ENCODE results near the gene EPHA6. TPM values are rescaled to one million over a fixed set of nuclear protein-coding genes. Genes with fewer than 3 reads are reported as not detected.

The EPHA6 gene
- total and polyA plus RNA-seq, 10 of the 15 experiments (the other 5 are each of a cell fraction or from before 2014, with no cell fraction given), result not detected

DNA sequence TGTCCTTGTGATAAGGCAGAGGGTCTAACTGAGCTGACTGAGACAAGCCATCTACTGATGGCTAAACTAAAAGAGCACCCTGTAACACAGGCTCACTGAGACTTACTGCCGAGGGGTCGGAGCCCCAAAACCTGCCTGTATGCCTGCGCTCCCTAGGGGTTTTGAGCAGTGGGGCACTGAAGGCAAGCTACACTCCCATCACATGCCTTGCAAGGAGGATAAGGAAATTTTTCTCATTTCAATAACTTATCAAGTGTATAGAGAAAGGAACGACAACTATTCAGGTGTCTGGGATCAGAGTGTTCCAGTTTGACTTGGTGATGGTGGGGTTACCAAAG is 292.2 kb downstream of the EPHA6 start:
- H4K20me1 ChIP-seq (ENCODE audit: control insufficient read depth, insufficient read depth), result no peaks in the 10 kb centered on the region
- SMC1A ChIA-PET (ENCODE audit: uncharacterized antibody, unreplicated experiment), result no interaction called here
- FAIRE-seq (no peak), ATAC-seq (no peak), DNase-seq (ENCODE audit: low read depth, low spot score) (no peak)
- H2AFZ ChIP-seq (ENCODE audit: control insufficient read depth, low read depth, low read length), result no peak overlapping the region
- BruUV-seq (replicated peaks), result no TSS peak
- H3K9me3 ChIP-seq (replicated peaks; ENCODE audit: control insufficient read depth, insufficient read depth, low read length), result no peaks in the 10 kb centered on the region
- TF ChIP-seq ZZZ3 (IDR thresholded peaks at IDR 0.05; ENCODE audit: control insufficient read depth, insufficient read length, low read depth), result no peak
- TF ChIP-seq SP1 (IDR thresholded peaks at IDR 0.05; ENCODE audit: low read depth, low read length), result no peak
- TF ChIP-seq BRCA1 (IDR thresholded peaks at IDR 0.05; ENCODE audit: low read depth, low read length), result no peak
- no peak for TF ChIP-seq ETV6 (conservative IDR thresholded peaks at IDR 0.05 in 1 of 2, IDR thresholded peaks at IDR 0.05 in 1 of 2; ENCODE audit: borderline replicate concordance in 1 of 2, low read depth in 1 of 2)
- no peak for TF ChIP-seq GATAD2B (conservative IDR thresholded peaks at IDR 0.05; ENCODE audit: low read depth)
- TF ChIP-seq, protein P1, sequence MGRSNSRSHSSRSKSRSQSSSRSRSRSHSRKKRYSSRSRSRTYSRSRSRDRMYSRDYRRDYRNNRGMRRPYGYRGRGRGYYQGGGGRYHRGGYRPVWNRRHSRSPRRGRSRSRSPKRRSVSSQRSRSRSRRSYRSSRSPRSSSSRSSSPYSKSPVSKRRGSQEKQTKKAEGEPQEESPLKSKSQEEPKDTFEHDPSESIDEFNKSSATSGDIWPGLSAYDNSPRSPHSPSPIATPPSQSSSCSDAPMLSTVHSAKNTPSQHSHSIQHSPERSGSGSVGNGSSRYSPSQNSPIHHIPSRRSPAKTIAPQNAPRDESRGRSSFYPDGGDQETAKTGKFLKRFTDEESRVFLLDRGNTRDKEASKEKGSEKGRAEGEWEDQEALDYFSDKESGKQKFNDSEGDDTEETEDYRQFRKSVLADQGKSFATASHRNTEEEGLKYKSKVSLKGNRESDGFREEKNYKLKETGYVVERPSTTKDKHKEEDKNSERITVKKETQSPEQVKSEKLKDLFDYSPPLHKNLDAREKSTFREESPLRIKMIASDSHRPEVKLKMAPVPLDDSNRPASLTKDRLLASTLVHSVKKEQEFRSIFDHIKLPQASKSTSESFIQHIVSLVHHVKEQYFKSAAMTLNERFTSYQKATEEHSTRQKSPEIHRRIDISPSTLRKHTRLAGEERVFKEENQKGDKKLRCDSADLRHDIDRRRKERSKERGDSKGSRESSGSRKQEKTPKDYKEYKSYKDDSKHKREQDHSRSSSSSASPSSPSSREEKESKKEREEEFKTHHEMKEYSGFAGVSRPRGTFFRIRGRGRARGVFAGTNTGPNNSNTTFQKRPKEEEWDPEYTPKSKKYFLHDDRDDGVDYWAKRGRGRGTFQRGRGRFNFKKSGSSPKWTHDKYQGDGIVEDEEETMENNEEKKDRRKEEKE (IDR thresholded peaks at IDR 0.05), result no peak
- TF ChIP-seq KAT2A (conservative IDR thresholded peaks at IDR 0.05; ENCODE audit: control insufficient read depth, low read depth, low read length), result no peak
- TF ChIP-seq, protein P2, sequence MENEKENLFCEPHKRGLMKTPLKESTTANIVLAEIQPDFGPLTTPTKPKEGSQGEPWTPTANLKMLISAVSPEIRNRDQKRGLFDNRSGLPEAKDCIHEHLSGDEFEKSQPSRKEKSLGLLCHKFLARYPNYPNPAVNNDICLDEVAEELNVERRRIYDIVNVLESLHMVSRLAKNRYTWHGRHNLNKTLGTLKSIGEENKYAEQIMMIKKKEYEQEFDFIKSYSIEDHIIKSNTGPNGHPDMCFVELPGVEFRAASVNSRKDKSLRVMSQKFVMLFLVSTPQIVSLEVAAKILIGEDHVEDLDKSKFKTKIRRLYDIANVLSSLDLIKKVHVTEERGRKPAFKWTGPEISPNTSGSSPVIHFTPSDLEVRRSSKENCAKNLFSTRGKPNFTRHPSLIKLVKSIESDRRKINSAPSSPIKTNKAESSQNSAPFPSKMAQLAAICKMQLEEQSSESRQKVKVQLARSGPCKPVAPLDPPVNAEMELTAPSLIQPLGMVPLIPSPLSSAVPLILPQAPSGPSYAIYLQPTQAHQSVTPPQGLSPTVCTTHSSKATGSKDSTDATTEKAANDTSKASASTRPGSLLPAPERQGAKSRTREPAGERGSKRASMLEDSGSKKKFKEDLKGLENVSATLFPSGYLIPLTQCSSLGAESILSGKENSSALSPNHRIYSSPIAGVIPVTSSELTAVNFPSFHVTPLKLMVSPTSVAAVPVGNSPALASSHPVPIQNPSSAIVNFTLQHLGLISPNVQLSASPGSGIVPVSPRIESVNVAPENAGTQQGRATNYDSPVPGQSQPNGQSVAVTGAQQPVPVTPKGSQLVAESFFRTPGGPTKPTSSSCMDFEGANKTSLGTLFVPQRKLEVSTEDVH (IDR thresholded peaks at IDR 0.05; ENCODE audit: low read depth, partially characterized antibody), result no peak
- intact Hi-C loops (cut with micrococcal nuclease; ENCODE audit: unreplicated experiment) (no loop called here), in situ Hi-C loops (cut with MboI) (no loop called here)
- no peak overlapping the region for H3K27ac ChIP-seq (ENCODE audit: control insufficient read depth, insufficient read depth)
- no peaks in the 10 kb centered on the region for H3K36me3 ChIP-seq (ENCODE audit: control insufficient read depth in 2 of 2, insufficient read depth in 2 of 2, low read length in 1 of 2)
- POLR2A ChIA-PET, result no interaction called here
- CTCF ChIA-PET, result no interaction called here
- no peak overlapping the region for H3K4me3 ChIP-seq
- H3K27me3 ChIP-seq (replicated peaks in 1 of 2; ENCODE audit: control insufficient read depth in 2 of 2, insufficient read depth in 2 of 2, low read length in 1 of 2), result no peaks in the 10 kb centered on the region
- RAD21 ChIA-PET (ENCODE audit: unreplicated experiment), result no interaction called here
- H3K4me2 ChIP-seq (ENCODE audit: control insufficient read depth, insufficient read depth), result no peak overlapping the region
- H3K4me1 ChIP-seq (ENCODE audit: control insufficient read depth, insufficient read depth, low read length), result no peaks in the 10 kb centered on the region
- WGBS (ENCODE audit: insufficient coverage, insufficient replicate concordance, low lambda C conversion rate, missing lambda C conversion rate), result 26% methylated on average over 4 of the region's 4 CpGs
- no peaks in the 10 kb centered on the region for H3K79me2 ChIP-seq (ENCODE audit: control insufficient read depth, insufficient read depth, low read length)
- no peak overlapping the region for H3K9ac ChIP-seq (ENCODE audit: control insufficient read depth, insufficient read depth, low read length)

Measured in GM12878 (cell line).